Karpas-422 (cell line): ENCODE results near the gene DNAAF8. TPM values are rescaled to one million over a fixed set of nuclear protein-coding genes. Genes with fewer than 3 reads are reported as not detected.
A peak's percentile ranks its signal among the peaks of the same experiment; 100 is the strongest.

ENCODE experiments used
- DNase-seq: peaks from one replicate; pipeline ENCODE4 v3.0.0-alpha.2; 2015
- H2AFZ ChIP-seq: fragments of 200-600 bp; sonication (generic); 2 replicates; pipeline ENCODE4 v1.6.1; 2014; ENCODE audit warnings: antibody characterized with exemption, low read length, mixed read lengths
- H3K27ac ChIP-seq: fragments of 200-600 bp; sonication (generic); 2 replicates; pipeline ENCODE4 v1.5.1; 2014; ENCODE audit warnings: mild to moderate bottlenecking, low read length, moderate library complexity
- H3K27me3 ChIP-seq: fragments of 200-600 bp; sonication (generic); 2 replicates; pipeline ENCODE4 v1.6.1; 2014; ENCODE audit warnings: low read length, mixed read lengths
- H3K36me3 ChIP-seq: fragments of 200-600 bp; sonication (generic); 2 replicates; pipeline ENCODE4 v1.6.1; 2014; ENCODE audit warnings: low read length, mixed read lengths; ENCODE audit not compliant: insufficient read depth
- H3K4me1 ChIP-seq: fragments of 200-600 bp; sonication (generic); 2 replicates; pipeline ENCODE4 v1.6.1; 2014; ENCODE audit warnings: mild to moderate bottlenecking, low read length, mixed read lengths
- H3K4me2 ChIP-seq: fragments of 200-600 bp; sonication (generic); 2 replicates; pipeline ENCODE4 v1.6.1; 2014; ENCODE audit warnings: low read length, low read depth, mild to moderate bottlenecking; ENCODE audit not compliant: poor library complexity, severe bottlenecking
- H3K4me3 ChIP-seq: fragments of 200-600 bp; sonication (generic); 2 replicates; pipeline ENCODE4 v1.5.1; 2014; ENCODE audit warnings: mild to moderate bottlenecking, antibody characterized with exemption, low read length, mixed read lengths
- H3K79me2 ChIP-seq: fragments of 200-600 bp; sonication (generic); 2 replicates; pipeline ENCODE4 v1.6.1; 2014; ENCODE audit warnings: mild to moderate bottlenecking, low read length, mixed read lengths
- H3K9ac ChIP-seq: fragments of 200-600 bp; sonication (generic); 2 replicates; pipeline ENCODE4 v1.6.0; 2014; ENCODE audit warnings: low read length
- H3K9me2 ChIP-seq: fragments of 200-600 bp; sonication (generic), shearing (Covaris generic); replicated peaks from 2 replicates; pipeline ENCODE4 v1.6.0; 2014; ENCODE audit warnings: mild to moderate bottlenecking, low read length, moderate library complexity; ENCODE audit not compliant: insufficient read depth
- H3K9me3 ChIP-seq: fragments of 300-700, 200-600 bp; sonication (generic); 2 replicates; pipeline ENCODE4 v1.6.1; 2014; ENCODE audit warnings: low read length, mixed read lengths
- H4K20me1 ChIP-seq: fragments of 200-600 bp; sonication (generic); 2 replicates; pipeline ENCODE4 v1.6.1; 2014; ENCODE audit warnings: mild to moderate bottlenecking, antibody characterized with exemption, low read length, low read depth; ENCODE audit not compliant: insufficient read depth
- total RNA-seq: library from RNA; depleted of rRNA; stranded (reverse); fragments of >200 nt; shearing (Covaris generic); gene quantifications from 2 replicates; pipeline ENCODE4 v1.2.3, GENCODE V29; 2014; ENCODE audit warnings: low replicate concordance; rRNA removed

Gene DNAAF8
- 0.22 and 3.7 TPM in 2 replicates for total RNA-seq

GRCh38 chr16:4734063-4734729 is at the start of gene DNAAF8, which contains the start of gene ANKS3:
Gene DNAAF8, plus strand, starts transcription at chr16:4734537. Its CDS starts 1,978 bp downstream, at chr16:4736515.
Gene ANKS3, minus strand, starts transcription at chr16:4734271. Its CDS starts 4,122 bp downstream, at chr16:4730149.
- peak within 1 kb of the TSS; percentile 91 for H3K4me3 ChIP-seq
- no peaks in the 10 kb centered on the region for H4K20me1 ChIP-seq
- H3K9ac ChIP-seq: peak within 1 kb of the TSS; percentile 89
- H3K36me3 ChIP-seq: no peaks in the 10 kb centered on the region
- peak within 1 kb of the TSS; percentile 83 for H3K4me2 ChIP-seq
- H3K27ac ChIP-seq: peak within 1 kb of the TSS; percentile 69
- no peaks in the 10 kb centered on the region for H3K9me3 ChIP-seq
- DNase-seq: peak; percentile 95
- no peaks in the 10 kb centered on the region for H3K9me2 ChIP-seq
- peak within 1 kb of the TSS; percentile 86 for H2AFZ ChIP-seq
- peaks cover 23% of the 10 kb centered on the region for H3K79me2 ChIP-seq
- no peaks in the 10 kb centered on the region for H3K27me3 ChIP-seq
- H3K4me1 ChIP-seq: peaks cover 15% of the 10 kb centered on the region

GRCh38 chr16:4684763-4685162 is 49.6 kb upstream of the DNAAF8 start:
- Histone ChIP-seq H4K20me1 (no peaks in the 10 kb centered on the region), H3K4me2 (no peak overlapping the region), H3K4me3 (no peak overlapping the region), H3K27ac (no peak overlapping the region), H3K9ac (no peak overlapping the region), H3K27me3 (no peaks in the 10 kb centered on the region), H3K79me2 (no peaks in the 10 kb centered on the region), H3K4me1 (no peaks in the 10 kb centered on the region), H3K9me2 (no peaks in the 10 kb centered on the region), H2AFZ (no peak overlapping the region), H3K9me3 (no peaks in the 10 kb centered on the region), H3K36me3 (no peaks in the 10 kb centered on the region)
- DNase-seq: no peak

- DNase-seq: no peak
- Histone ChIP-seq H3K27ac (no peak overlapping the region), H3K27me3 (no peaks in the 10 kb centered on the region), H3K4me3 (no peak overlapping the region), H3K9ac (no peak overlapping the region), H3K9me2 (no peaks in the 10 kb centered on the region), H3K9me3 (no peaks in the 10 kb centered on the region), H2AFZ (no peak overlapping the region), H3K79me2 (no peaks in the 10 kb centered on the region), H4K20me1 (no peaks in the 10 kb centered on the region), H3K36me3 (no peaks in the 10 kb centered on the region), H3K4me2 (no peak overlapping the region), H3K4me1 (no peaks in the 10 kb centered on the region)
Observed at GRCh38 chr16:4685292-4685691, 49.0 kb upstream of the DNAAF8 start.

GRCh38 chr16:4685776-4686496 is 48.4 kb upstream of the DNAAF8 start:
- no peak overlapping the region for H2AFZ ChIP-seq
- no peak overlapping the region for H3K27ac ChIP-seq
- no peak overlapping the region for H3K9ac ChIP-seq
- H3K4me2 ChIP-seq: no peak overlapping the region
- H3K79me2 ChIP-seq: no peaks in the 10 kb centered on the region
- no peak for DNase-seq
- no peak overlapping the region for H3K4me3 ChIP-seq
- no peaks in the 10 kb centered on the region for H3K9me3 ChIP-seq
- H4K20me1 ChIP-seq: no peaks in the 10 kb centered on the region
- H3K9me2 ChIP-seq: no peaks in the 10 kb centered on the region
- no peaks in the 10 kb centered on the region for H3K4me1 ChIP-seq
- H3K36me3 ChIP-seq: no peaks in the 10 kb centered on the region
- no peaks in the 10 kb centered on the region for H3K27me3 ChIP-seq

GRCh38 chr16:4686497-4687210 is 47.7 kb upstream of the DNAAF8 start:
- no peak for DNase-seq
- H3K4me2 ChIP-seq: no peak overlapping the region
- no peak overlapping the region for H3K9ac ChIP-seq
- no peak overlapping the region for H3K27ac ChIP-seq
- H3K36me3 ChIP-seq: no peaks in the 10 kb centered on the region
- no peaks in the 10 kb centered on the region for H3K9me2 ChIP-seq
- no peaks in the 10 kb centered on the region for H4K20me1 ChIP-seq
- H3K27me3 ChIP-seq: no peaks in the 10 kb centered on the region
- no peaks in the 10 kb centered on the region for H3K9me3 ChIP-seq
- no peaks in the 10 kb centered on the region for H3K4me1 ChIP-seq
- no peak overlapping the region for H3K4me3 ChIP-seq
- H3K79me2 ChIP-seq: no peaks in the 10 kb centered on the region
- H2AFZ ChIP-seq: no peak overlapping the region

- no peaks in the 10 kb centered on the region for H3K9me3 ChIP-seq
- H3K4me2 ChIP-seq: no peak overlapping the region
- no peak for DNase-seq
- no peak overlapping the region for H3K4me3 ChIP-seq
- 0 out of 2 replicates have a peak, but pooled peaks cover under 1% of the 10 kb centered on the region for H3K4me1 ChIP-seq
- H3K27ac ChIP-seq: no peak overlapping the region
- H3K36me3 ChIP-seq: no peaks in the 10 kb centered on the region
- no peaks in the 10 kb centered on the region for H3K79me2 ChIP-seq
- no peaks in the 10 kb centered on the region for H3K9me2 ChIP-seq
- no peak overlapping the region for H3K9ac ChIP-seq
- H2AFZ ChIP-seq: no peak overlapping the region
- no peaks in the 10 kb centered on the region for H4K20me1 ChIP-seq
- no peaks in the 10 kb centered on the region for H3K27me3 ChIP-seq
Observed at GRCh38 chr16:4687416-4687815, 46.9 kb upstream of the DNAAF8 start.

- Histone ChIP-seq H3K79me2 (no peaks in the 10 kb centered on the region), H3K27me3 (no peaks in the 10 kb centered on the region), H2AFZ (no peak overlapping the region), H3K9me3 (no peaks in the 10 kb centered on the region), H3K9ac (no peak overlapping the region), H3K27ac (no peak overlapping the region), H3K9me2 (no peaks in the 10 kb centered on the region), H4K20me1 (no peaks in the 10 kb centered on the region), H3K36me3 (no peaks in the 10 kb centered on the region), H3K4me2 (no peak overlapping the region), H3K4me3 (no peak overlapping the region), H3K4me1 (peaks cover 8% of the 10 kb centered on the region)
- DNase-seq: no peak
Observed at GRCh38 chr16:4687946-4688673, 46.2 kb upstream of the DNAAF8 start.
